Mucosa of descending colon (tissue), 3 donors: ENCODE results near the gene CEACAM8. TPM values are rescaled to one million over a fixed set of nuclear protein-coding genes. Genes with fewer than 3 reads are reported as not detected.
A peak's percentile ranks its signal among the peaks of the same experiment; 100 is the strongest.

Experiments used
- ATAC-seq: fragments of 200-7000 bp; cut with Tn5 transposase; one replicate; pipeline ENCODE4 v1.9.1; 2020; ENCODE audit warnings: mild to moderate bottlenecking, moderate library complexity
- DNase-seq, 3 donors: peaks; one replicate each; pipeline ENCODE4 v3.0.0-alpha.2; 2020
- H3K36me3 ChIP-seq: fragments of 200-600 bp; one replicate; pipeline ENCODE4 v1.8.0; 2021; ENCODE audit warnings: low read depth, mild to moderate bottlenecking
- H3K4me1 ChIP-seq: fragments of 200-600 bp; one replicate; pipeline ENCODE4 v1.8.0; 2021; ENCODE audit warnings: low read depth, mild to moderate bottlenecking
- H3K4me3 ChIP-seq: fragments of 200-600 bp; one replicate; pipeline ENCODE4 v1.8.0; 2021; ENCODE audit warnings: mild to moderate bottlenecking
- H3K9me3 ChIP-seq: fragments of 200-600 bp; one replicate; pipeline ENCODE4 v1.8.0; 2021; ENCODE audit warnings: mild to moderate bottlenecking
- CTCF ChIP-seq: fragments of 200-600 bp; IDR thresholded peaks from one replicate; pipeline ENCODE4 v1.8.0; 2022; ENCODE audit warnings: antibody characterized with exemption, mild to moderate bottlenecking
- intact Hi-C, 2 donors: fragments of 100-400 bp; cut with DNase I in 1 of 2; cut with micrococcal nuclease in 1 of 2; formaldehyde crosslinking; loops; one replicate each; pipeline versions ENCODE4 v1.11.0 to v1.11.1; 2022; cut with DNase I, micrococcal nuclease
- total RNA-seq, 3 donors: library from RNA; stranded (reverse); fragmentation: NEBNext Ultra II Directional in 2 of 3; extraction: Animal tissue kit (Norgen Biotek cat#: 25700) in 2 of 3; gene quantifications; one replicate each; pipeline versions ENCODE4 v1.2.1 to v1.2.4, GENCODE V29; 2021 to 2023
- donor health status: DM: no; HTN: no; CAD: no; lungs with moderate emphysema.
- donor health status: DM: no; HTN: no; CAD: no.
- donor health status: DM: no; HTN: yes; CAD: no.

CEACAM8 gene
- total RNA-seq, 3 donors from 2014 or later, result 0.32 to 5.1 (median 1.1) TPM

DNA sequence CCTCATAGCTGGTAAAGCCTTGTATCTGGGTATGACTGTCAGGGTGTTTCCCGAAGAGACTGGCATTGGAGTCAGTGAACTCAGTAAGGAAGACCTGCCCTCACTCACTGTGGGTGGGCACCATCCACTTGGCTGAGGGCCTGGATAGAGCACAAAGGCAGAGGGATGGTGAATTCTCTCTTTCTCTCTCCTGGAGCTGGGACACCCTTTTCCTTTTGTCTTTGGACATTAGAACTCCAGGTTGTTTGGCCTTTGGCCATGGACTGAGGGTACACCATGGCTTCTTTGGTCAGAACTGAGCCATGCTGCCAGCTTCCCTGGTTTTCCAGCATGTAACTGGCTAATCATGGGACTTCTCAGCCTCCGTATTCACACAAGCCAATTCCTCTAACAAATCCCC is 61.8 kb downstream of the CEACAM8 start:
- TF ChIP-seq CTCF, result no peak
- no peak for ATAC-seq
- intact Hi-C loops, result loop anchor here in 1 of 2 donors (10.0 kb wide), 1 partner anchor 88 kb away; the partner anchor contains the start of gene CXCL17
- no peaks in the 10 kb centered on the region for H3K9me3 ChIP-seq
- no peaks in the 10 kb centered on the region for H3K36me3 ChIP-seq
- DNase-seq, result no peak
- H3K4me1 ChIP-seq, result peaks cover 5% of the 10 kb centered on the region
- no peak overlapping the region for H3K4me3 ChIP-seq

DNA sequence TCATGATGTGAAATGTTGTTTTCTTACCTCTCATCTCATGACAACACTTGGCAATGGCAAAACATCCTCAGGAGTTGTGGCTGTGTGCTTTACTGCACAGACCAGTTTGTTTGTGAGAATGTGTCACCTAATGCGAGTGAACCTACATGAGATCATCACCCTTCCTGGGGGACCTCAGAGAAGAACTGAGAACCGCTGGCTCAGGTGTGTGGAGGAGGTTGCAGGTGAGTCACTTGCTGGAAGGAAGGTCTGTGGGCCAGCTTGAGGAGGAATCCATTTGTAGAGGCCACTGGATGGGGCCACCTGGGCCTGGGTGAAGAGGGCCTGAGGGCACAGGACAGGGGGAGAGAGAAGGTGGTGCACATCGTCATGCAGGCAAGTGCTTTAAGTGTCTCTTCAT is 63.4 kb downstream of the CEACAM8 start:
- Histone ChIP-seq H3K36me3 (no peaks in the 10 kb centered on the region), H3K9me3 (no peaks in the 10 kb centered on the region), H3K4me1 (peaks cover 8% of the 10 kb centered on the region), H3K4me3 (no peak overlapping the region)
- intact Hi-C loops, result loop anchor here in 1 of 2 donors (10.0 kb wide), 1 partner anchor 87 kb away; the partner anchor contains the start of gene CXCL17
- no peak for TF ChIP-seq CTCF
- DNase-seq (peak in 1 of 3 donors; percentile 19), ATAC-seq (no peak)

Other genes with a start within 250 kb of the CEACAM8 start
- 1 to 10 TPM; 1.7 to 4.0 (median 3.6) TPM for gene CNFN, start 204.6 kb downstream of the CEACAM8 start, total RNA-seq
- gene LIPE, start 167.5 kb downstream of the CEACAM8 start, total RNA-seq, result 10 to 100 TPM in 2 of 3 donors, 1 to 10 TPM in 1; 7.9 to 11.7 (median 10.0) TPM
- not detected for gene CXCL17, start 152.0 kb downstream of the CEACAM8 start, total RNA-seq
- gene CEACAM1, start 66.4 kb downstream of the CEACAM8 start, total RNA-seq, result 1,000 to 10,000 TPM in 2 of 3 donors, 100 to 1,000 TPM in 1; 591 to 2,323 (median 1,343) TPM
- not detected for gene PSG3, start 145.6 kb upstream of the CEACAM8 start, total RNA-seq
- not detected for gene PSG8, start 170.8 kb upstream of the CEACAM8 start, total RNA-seq